Erythroblast (primary cell): Measurements from ENCODE around the gene MVB12A.

Source experiments
- GATA1 ChIP-seq: IDR thresholded peaks from 2 replicates; pipeline ENCODE4 v1.6.1; 2011; ENCODE audit warnings: low read depth, mild to moderate bottlenecking, control low read depth, low read length, moderate library complexity
- POLR2A ChIP-seq: IDR thresholded peaks from 2 replicates; pipeline ENCODE4 v1.6.1; 2011; ENCODE audit warnings: mild to moderate bottlenecking, low read length

DNA sequence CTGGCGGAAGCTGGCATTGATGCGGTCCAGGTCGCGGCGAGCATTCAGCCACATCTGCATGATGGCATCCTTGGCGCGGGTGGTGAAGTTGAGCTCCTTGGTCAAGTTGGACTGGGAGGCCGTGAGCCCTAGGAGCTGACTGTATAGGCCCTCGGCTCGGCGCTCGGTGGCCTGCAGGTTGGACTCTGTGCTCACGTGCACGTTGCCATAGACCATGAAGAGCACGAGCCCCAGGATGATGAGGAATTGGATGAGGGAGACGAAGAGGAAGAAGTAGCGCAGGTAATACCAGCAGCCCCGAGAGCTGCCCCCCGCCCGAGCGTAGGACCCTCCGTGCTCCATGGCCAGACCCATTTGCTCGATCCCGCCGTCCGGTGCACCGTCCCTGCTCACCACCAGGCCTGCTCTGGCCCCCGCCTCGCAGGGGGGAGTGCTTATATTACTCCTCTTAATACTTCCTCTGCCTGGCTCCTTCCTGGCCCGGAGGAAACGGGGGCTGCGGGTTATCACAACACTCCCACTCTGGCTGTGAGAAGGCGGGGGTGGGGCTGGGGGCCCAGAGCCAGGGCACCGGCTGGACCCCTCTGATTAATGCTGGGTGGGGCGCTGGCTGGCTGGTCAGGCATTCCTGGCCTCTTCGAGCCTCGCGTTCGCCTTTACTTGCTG is 42.8 kb upstream of the MVB12A start, which contains the start of gene PLVAP:
- TF ChIP-seq POLR2A (no peak), GATA1 (no peak)
